ENCODE data around the gene RPS2.

GRCh38 chr16:2009791-2010510 is 45.3 kb upstream of the RPS2 start, which contains the start of gene ZNF598:
- TF ChIP-seq CTCF (IDR thresholded peaks at IDR 0.05; ENCODE audit: poor library complexity) = no peak
- no peak for TF ChIP-seq EZH2phosphoT487 (IDR thresholded peaks at IDR 0.05; ENCODE audit: low read depth, severe bottlenecking, unreplicated experiment)
- no peak for TF ChIP-seq EZH2 (IDR thresholded peaks at IDR 0.05; ENCODE audit: borderline replicate concordance)
